ENCODE data around the gene AOPEP.

DNA sequence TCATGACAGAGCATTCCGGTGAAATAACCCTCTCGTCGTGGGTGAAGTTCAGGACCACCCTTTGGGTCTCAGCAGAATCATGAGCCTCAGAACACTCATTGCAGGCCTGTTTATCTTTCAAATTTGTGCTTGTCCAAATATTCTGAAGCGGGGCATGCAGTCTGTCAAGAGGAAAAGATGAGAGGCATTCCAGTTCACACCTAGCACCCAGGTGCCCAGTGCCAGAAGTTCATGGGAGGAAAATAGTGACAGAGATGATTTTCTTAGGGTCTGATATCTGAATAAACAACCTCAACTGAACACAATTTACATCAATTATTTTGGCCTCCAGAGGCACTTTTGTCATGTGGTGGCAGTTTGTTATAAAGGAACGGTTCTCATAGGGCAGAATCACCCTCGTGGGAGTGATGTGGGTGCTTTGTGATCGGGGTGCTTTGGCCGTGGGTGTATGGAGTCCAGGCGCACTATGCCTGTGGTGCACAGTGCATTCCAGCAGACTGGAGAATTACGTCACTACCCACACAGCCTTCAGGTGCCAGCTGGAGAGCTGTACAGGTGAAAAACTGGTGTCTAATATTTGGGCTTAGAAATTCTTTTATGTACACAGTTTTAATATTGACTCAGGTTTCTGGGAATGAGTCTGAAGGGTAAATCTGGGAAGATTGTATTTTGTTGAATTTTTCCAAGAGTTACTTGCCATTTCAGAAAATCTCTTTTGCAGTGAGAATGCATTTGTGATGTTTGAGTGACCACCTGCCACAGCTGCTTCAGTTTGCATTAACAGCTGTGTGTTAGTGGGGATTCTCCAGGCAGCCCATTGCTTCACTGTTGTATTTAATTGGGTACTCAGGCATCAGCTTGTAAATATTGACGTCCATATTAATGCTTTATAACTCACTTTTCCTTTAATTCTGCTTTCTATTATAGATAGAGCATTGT is 301.7 kb downstream of the AOPEP start:
- TF ChIP-seq, protein P1, sequence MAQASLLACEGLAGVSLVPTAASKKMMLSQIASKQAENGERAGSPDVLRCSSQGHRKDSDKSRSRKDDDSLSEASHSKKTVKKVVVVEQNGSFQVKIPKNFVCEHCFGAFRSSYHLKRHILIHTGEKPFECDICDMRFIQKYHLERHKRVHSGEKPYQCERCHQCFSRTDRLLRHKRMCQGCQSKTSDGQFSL (CRISPR knock-in tag; IDR thresholded peaks at IDR 0.05) = no peak
- TF ChIP-seq HIVEP1 (CRISPR knock-in tag; IDR thresholded peaks at IDR 0.05) (no peak), NR2C2 (CRISPR knock-in tag; IDR thresholded peaks at IDR 0.05; ENCODE audit: borderline replicate concordance) (no peak), POLR2A (IDR thresholded peaks at IDR 0.05; ENCODE audit: insufficient read depth in 1 of 2, low read depth in 2 of 2, low read length in 2 of 2) (no peak), GTF2F1 (IDR thresholded peaks at IDR 0.05; ENCODE audit: low read length) (no peak)
- TF ChIP-seq, protein P2, sequence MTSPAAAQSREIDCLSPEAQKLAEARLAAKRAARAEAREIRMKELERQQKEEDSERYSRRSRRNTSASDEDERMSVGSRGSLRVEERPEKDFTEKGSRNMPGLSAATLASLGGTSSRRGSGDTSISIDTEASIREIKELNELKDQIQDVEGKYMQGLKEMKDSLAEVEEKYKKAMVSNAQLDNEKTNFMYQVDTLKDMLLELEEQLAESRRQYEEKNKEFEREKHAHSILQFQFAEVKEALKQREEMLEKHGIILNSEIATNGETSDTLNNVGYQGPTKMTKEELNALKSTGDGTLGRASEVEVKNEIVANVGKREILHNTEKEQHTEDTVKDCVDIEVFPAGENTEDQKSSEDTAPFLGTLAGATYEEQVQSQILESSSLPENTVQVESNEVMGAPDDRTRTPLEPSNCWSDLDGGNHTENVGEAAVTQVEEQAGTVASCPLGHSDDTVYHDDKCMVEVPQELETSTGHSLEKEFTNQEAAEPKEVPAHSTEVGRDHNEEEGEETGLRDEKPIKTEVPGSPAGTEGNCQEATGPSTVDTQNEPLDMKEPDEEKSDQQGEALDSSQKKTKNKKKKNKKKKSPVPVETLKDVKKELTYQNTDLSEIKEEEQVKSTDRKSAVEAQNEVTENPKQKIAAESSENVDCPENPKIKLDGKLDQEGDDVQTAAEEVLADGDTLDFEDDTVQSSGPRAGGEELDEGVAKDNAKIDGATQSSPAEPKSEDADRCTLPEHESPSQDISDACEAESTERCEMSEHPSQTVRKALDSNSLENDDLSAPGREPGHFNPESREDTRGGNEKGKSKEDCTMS (CRISPR knock-in tag; conservative IDR thresholded peaks at IDR 0.05) = no peak
- TF ChIP-seq, protein P3, sequence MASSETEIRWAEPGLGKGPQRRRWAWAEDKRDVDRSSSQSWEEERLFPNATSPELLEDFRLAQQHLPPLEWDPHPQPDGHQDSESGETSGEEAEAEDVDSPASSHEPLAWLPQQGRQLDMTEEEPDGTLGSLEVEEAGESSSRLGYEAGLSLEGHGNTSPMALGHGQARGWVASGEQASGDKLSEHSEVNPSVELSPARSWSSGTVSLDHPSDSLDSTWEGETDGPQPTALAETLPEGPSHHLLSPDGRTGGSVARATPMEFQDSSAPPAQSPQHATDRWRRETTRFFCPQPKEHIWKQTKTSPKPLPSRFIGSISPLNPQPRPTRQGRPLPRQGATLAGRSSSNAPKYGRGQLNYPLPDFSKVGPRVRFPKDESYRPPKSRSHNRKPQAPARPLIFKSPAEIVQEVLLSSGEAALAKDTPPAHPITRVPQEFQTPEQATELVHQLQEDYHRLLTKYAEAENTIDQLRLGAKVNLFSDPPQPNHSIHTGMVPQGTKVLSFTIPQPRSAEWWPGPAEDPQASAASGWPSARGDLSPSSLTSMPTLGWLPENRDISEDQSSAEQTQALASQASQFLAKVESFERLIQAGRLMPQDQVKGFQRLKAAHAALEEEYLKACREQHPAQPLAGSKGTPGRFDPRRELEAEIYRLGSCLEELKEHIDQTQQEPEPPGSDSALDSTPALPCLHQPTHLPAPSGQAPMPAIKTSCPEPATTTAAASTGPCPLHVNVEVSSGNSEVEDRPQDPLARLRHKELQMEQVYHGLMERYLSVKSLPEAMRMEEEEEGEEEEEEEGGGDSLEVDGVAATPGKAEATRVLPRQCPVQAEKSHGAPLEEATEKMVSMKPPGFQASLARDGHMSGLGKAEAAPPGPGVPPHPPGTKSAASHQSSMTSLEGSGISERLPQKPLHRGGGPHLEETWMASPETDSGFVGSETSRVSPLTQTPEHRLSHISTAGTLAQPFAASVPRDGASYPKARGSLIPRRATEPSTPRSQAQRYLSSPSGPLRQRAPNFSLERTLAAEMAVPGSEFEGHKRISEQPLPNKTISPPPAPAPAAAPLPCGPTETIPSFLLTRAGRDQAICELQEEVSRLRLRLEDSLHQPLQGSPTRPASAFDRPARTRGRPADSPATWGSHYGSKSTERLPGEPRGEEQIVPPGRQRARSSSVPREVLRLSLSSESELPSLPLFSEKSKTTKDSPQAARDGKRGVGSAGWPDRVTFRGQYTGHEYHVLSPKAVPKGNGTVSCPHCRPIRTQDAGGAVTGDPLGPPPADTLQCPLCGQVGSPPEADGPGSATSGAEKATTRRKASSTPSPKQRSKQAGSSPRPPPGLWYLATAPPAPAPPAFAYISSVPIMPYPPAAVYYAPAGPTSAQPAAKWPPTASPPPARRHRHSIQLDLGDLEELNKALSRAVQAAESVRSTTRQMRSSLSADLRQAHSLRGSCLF (CRISPR knock-in tag; IDR thresholded peaks at IDR 0.05; ENCODE audit: borderline replicate concordance) = no peak
- TF ChIP-seq, protein P4, sequence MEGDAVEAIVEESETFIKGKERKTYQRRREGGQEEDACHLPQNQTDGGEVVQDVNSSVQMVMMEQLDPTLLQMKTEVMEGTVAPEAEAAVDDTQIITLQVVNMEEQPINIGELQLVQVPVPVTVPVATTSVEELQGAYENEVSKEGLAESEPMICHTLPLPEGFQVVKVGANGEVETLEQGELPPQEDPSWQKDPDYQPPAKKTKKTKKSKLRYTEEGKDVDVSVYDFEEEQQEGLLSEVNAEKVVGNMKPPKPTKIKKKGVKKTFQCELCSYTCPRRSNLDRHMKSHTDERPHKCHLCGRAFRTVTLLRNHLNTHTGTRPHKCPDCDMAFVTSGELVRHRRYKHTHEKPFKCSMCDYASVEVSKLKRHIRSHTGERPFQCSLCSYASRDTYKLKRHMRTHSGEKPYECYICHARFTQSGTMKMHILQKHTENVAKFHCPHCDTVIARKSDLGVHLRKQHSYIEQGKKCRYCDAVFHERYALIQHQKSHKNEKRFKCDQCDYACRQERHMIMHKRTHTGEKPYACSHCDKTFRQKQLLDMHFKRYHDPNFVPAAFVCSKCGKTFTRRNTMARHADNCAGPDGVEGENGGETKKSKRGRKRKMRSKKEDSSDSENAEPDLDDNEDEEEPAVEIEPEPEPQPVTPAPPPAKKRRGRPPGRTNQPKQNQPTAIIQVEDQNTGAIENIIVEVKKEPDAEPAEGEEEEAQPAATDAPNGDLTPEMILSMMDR (CRISPR knock-in tag; IDR thresholded peaks at IDR 0.05) = no peak
